Mesodermal cell (in vitro differentiated cells): Measurements from ENCODE around the gene FAM234B.
"Not testable (repeated sequence)": the region's sequence is repeated elsewhere in the genome, so short reads cannot be mapped to it uniquely, and the experiment has no call there.

Experiments used
- H3K27ac ChIP-seq: 2 replicates; pipeline ENCODE4 v1.7.0; 2013; ENCODE audit warnings: mild to moderate bottlenecking, low read depth, low read length, moderate library complexity; ENCODE audit not compliant: severe bottlenecking
- H3K36me3 ChIP-seq: 2 replicates; pipeline ENCODE4 v1.7.1; 2013; ENCODE audit warnings: mild to moderate bottlenecking, low read length, moderate library complexity; ENCODE audit not compliant: control insufficient read depth, insufficient read depth
- H3K4me1 ChIP-seq: one replicate; pipeline ENCODE4 v1.7.1; 2013; ENCODE audit warnings: mild to moderate bottlenecking, low read length; ENCODE audit not compliant: insufficient read depth, control insufficient read depth, poor library complexity, severe bottlenecking
- H3K4me3 ChIP-seq: 2 replicates; pipeline ENCODE4 v1.7.0; 2013; ENCODE audit warnings: low read length, control low read depth, mild to moderate bottlenecking; ENCODE audit not compliant: insufficient read depth, poor library complexity, severe bottlenecking; ENCODE audit errors: extremely low read depth
- H3K9me3 ChIP-seq: 2 replicates; pipeline ENCODE4 v1.7.1; 2013; ENCODE audit warnings: mild to moderate bottlenecking, low read length, moderate library complexity; ENCODE audit not compliant: control insufficient read depth
- WGBS, 2 experiments: methylation state at CpG; one replicate each; pipeline ENCODE4 v1.1.5; 2013; ENCODE audit warnings: missing lambda C conversion rate in 2 of 2; ENCODE audit not compliant: insufficient coverage in 2 of 2; 5-methylcytosine and 5-hydroxymethylcytosine counted together

FAM234B gene

DNA sequence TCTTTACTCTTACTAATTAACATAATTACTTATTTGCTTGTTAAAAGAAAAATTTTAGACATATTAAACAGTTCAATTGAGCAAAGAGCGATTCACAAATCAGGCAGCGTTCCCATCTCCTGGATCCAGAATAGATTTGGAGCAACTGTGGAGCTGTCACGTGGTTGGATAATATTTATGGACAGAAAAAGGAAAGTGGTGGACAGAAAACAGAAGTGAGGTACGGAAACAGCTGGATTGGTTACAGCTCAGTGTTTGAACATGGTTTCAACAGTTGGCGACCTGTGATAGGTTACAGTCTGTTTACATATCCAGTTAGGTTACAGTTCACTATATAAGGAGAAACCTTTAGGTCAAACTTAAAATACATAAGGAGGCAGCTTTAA lies 19.7 kb upstream of the FAM234B start:
- no peak overlapping the region for H3K27ac ChIP-seq
- no peak overlapping the region for H3K4me3 ChIP-seq
- no peaks in the 10 kb centered on the region for H3K36me3 ChIP-seq
- 82 to 85% methylated on average over 4 to 5 of the region's 5 CpGs for WGBS, 2 experiments
- H3K9me3 ChIP-seq = no peaks in the 10 kb centered on the region
- H3K4me1 ChIP-seq = no peaks in the 10 kb centered on the region

DNA sequence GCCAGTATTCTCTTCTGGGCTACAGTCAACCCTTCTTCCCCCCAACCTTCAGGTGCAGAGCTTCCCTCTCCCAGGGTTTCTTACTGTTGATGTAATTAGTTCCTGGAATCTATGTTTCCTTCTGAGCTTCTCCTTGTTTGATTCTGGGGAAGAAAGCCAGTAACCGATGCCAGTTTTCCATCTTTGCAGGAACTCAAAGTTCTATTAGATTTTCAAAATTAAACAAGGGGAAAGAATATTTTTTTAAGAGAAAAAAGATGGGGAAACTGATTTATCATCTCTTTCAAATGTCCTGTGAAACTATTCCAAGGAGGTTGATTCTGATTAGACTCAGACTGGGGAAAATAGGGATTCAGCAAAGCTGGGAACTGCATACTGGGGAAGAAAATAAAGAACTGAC lies 17.9 kb upstream of the FAM234B start:
- WGBS, 2 experiments = no CpG with 5 or more reads among the region's 1 CpG

GRCh38 chr12:13027032-13027431 lies 17.1 kb upstream of the FAM234B start:
- WGBS, 2 experiments = 100% methylated on average over 1 of the region's 2 CpGs; no CpG with 5 or more reads in 1 of the 2 experiments
- Histone ChIP-seq H3K36me3 (no peaks in the 10 kb centered on the region), H3K4me3 (no peak overlapping the region), H3K27ac (no peak overlapping the region), H3K4me1 (no peaks in the 10 kb centered on the region), H3K9me3 (no peaks in the 10 kb centered on the region)

More for the DNA sequence above, 17.9 kb upstream of the FAM234B start:
- Histone ChIP-seq H3K36me3 (no peaks in the 10 kb centered on the region), H3K9me3 (no peaks in the 10 kb centered on the region), H3K4me1 (no peaks in the 10 kb centered on the region), H3K27ac (no peak overlapping the region), H3K4me3 (no peak overlapping the region)

DNA sequence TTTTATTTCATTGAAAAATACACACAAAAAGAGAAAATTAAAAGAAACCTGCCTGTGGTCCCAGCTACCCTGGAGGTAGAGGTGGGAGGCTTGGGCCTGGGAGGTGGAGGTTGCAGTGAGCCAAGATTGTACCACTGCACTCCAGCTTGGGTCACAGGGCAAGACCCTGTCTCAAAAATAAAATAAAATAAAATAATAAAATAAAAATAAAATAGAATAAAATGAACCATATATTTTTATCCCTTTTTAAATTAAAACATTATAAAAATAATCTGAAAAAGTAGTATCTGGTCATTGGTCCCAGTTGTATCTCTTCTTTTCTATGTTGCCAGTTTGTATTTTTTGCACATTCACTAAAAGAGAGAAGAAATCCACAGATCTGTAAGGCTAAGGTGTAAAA lies 16.7 kb upstream of the FAM234B start:
- Histone ChIP-seq H3K36me3 (no peaks in the 10 kb centered on the region), H3K27ac (no peak overlapping the region), H3K9me3 (no peaks in the 10 kb centered on the region), H3K4me1 (no peaks in the 10 kb centered on the region), H3K4me3 (no peak overlapping the region)

GRCh38 chr12:13028825-13029570 lies 15.2 kb upstream of the FAM234B start:
- 65 to 94% methylated on average over 2 to 3 of the region's 4 CpGs for WGBS, 2 experiments
- H3K27ac ChIP-seq = no peak overlapping the region
- H3K4me3 ChIP-seq = no peak overlapping the region
- H3K9me3 ChIP-seq = no peaks in the 10 kb centered on the region
- H3K4me1 ChIP-seq = no peaks in the 10 kb centered on the region
- H3K36me3 ChIP-seq = no peaks in the 10 kb centered on the region

- 56 to 74% methylated on average over 3 to 5 of the region's 9 CpGs for WGBS, 2 experiments
- Histone ChIP-seq H3K36me3 (no peaks in the 10 kb centered on the region), H3K4me1 (no peaks in the 10 kb centered on the region), H3K9me3 (no peaks in the 10 kb centered on the region), H3K4me3 (no peak overlapping the region), H3K27ac (no peak overlapping the region)
Measured at GRCh38 chr12:13030541-13031291, 13.5 kb upstream of the FAM234B start.

GRCh38 chr12:13032164-13032563 lies 12.0 kb upstream of the FAM234B start:
- H3K4me3 ChIP-seq = no peak overlapping the region
- H3K36me3 ChIP-seq = no peaks in the 10 kb centered on the region
- no peaks in the 10 kb centered on the region for H3K4me1 ChIP-seq
- no peaks in the 10 kb centered on the region for H3K9me3 ChIP-seq
- WGBS, 2 experiments = 96 to 100% methylated on average over 1 to 2 of the region's 2 CpGs
- no peak overlapping the region for H3K27ac ChIP-seq

DNA sequence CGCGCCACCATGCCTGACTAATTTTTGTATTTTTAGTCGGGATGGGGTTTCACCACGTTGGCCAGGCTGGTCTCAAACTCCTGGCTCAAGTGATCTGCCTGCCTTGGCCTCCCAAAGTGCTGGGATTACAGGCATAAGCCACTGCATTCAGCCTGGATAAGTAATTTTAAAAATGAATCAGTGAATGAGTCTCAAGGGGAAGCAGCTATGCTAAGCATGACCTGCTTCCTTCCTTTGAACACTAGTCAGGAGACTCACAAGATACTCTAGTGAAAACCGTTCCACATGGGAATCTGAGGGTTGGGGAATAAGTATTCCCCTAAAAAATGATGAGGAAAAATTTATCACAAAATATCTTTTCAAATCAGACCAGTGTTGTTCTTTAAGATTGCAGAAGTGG lies 10.7 kb upstream of the FAM234B start:
- 93 to 98% methylated on average over 3 to 4 of the region's 5 CpGs for WGBS, 2 experiments
- no peaks in the 10 kb centered on the region for H3K4me1 ChIP-seq
- no peaks in the 10 kb centered on the region for H3K9me3 ChIP-seq
- no peak overlapping the region for H3K4me3 ChIP-seq
- H3K27ac ChIP-seq = no peak overlapping the region
- H3K36me3 ChIP-seq = no peaks in the 10 kb centered on the region

GRCh38 chr12:13035335-13035734 lies 8.8 kb upstream of the FAM234B start:
- H3K4me1 ChIP-seq, H3K36me3 ChIP-seq, H3K27ac ChIP-seq, H3K9me3 ChIP-seq, H3K4me3 ChIP-seq: not testable (repeated sequence)
- 100% methylated on average over 1 to 4 of the region's 5 CpGs for WGBS, 2 experiments

DNA sequence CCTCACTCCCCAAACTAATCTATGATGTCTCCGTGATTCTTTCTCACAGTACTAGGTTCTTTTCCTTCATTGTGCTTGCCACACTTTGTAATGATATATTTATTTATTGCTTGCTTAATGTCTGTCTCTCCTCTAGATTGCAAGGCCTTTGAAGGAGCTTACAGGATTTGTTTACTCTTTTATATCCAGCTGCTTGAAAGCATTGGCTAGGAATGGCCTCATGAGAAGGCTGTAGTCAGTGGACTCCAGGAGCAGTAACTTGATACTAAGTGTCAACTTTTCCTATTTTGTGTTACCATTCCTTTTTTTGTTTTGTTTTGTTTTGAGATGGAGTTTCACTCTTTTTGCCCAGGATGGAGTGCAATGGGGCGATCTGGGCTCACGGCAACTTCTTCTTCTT lies 7.3 kb upstream of the FAM234B start:
- WGBS, 2 experiments = 78 to 83% methylated on average over 2 of the region's 3 CpGs
- H3K36me3 ChIP-seq = no peaks in the 10 kb centered on the region
- no peak overlapping the region for H3K4me3 ChIP-seq

GRCh38 chr12:13038491-13039161 lies 5.6 kb upstream of the FAM234B start:
- Histone ChIP-seq H3K4me3 (no peak overlapping the region), H3K27ac (no peak overlapping the region), H3K36me3 (no peaks in the 10 kb centered on the region), H3K9me3 (no peaks in the 10 kb centered on the region), H3K4me1 (no peaks in the 10 kb centered on the region)
- WGBS, 2 experiments = 90 to 93% methylated on average over 3 to 4 of the region's 4 CpGs

More for the DNA sequence above, 7.3 kb upstream of the FAM234B start:
- H3K4me1 ChIP-seq = no peaks in the 10 kb centered on the region
- no peaks in the 10 kb centered on the region for H3K9me3 ChIP-seq
- no peak overlapping the region for H3K27ac ChIP-seq
